HG03342 (cell line): ENCODE data around the gene KRT36.

Source experiments
- ATAC-seq: cut with Tn5 transposase; IDR thresholded peaks from one replicate; pipeline ENCODE4 v1.9.1; 2021; ENCODE audit warnings: mild to moderate bottlenecking, moderate library complexity; ENCODE audit not compliant: unreplicated experiment

KRT36 gene

GRCh38 chr17:41480136-41480535, 9.6 kb downstream of the KRT36 start:
- ATAC-seq = no peak

DNA sequence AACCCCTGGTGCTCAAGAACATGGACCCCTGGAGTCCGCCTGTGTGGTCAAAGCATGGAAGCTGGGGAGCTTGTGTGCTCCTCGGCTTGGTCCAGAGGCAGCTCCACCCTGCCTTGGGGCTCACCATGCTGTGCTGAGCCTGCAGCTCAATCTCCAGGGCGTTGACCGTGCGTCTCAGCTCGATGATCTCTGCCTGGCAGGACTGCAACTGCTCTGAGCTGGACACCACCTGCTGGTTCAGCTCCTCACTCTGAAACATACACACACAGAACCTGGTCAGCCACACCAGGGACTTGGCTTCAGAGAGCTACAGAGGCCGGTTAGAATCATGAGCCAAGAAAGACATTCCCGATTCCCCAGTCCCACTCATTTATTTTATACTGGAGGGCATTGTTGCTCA, 11.5 kb downstream of the KRT36 start:
- ATAC-seq = no peak

GRCh38 chr17:41476866-41477815, 12.6 kb downstream of the KRT36 start:
- no peak for ATAC-seq

DNA sequence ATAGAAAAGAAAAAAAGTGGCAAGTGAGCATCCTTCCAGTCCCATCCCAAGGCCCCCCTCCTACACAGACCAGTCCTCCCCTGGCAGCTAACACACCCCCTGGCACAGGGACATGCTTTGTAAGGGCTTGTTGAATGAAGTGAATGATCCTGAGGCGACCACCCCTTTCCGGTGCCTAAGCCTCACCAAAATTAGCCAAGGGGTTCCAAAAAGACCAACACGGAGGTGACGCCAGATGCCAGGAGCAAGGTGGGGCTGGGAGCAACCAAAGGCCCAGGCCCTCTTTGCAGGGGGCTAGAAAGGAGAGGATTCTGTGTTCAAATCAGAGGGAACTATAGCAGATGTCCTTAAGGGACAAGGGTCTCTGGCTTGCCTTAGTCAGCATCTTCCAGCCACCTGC, 14.3 kb downstream of the KRT36 start:
- ATAC-seq = no peak

- no peak for ATAC-seq
These were observed 14.8 kb downstream of the KRT36 start for GRCh38 chr17:41474863-41475262.

DNA sequence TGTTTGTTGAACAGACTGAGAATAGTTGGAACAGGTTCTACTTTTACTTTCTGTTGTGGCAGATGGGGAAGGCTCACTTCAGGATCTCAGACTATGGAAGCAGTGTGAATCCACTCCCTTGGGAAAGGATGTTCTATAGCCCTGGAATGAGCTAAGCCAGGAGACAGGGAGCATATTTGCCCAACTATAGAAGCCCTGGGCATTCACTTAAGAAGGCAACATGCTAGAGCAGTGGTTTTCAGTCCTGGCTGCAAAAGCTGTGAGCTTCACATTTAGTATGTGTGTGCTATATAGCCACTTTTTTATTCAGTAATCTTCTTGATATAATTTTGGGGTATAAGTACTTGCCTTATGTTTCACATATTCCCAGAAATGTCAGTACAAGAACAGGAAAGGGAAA, 21.4 kb downstream of the KRT36 start:
- no peak for ATAC-seq

DNA sequence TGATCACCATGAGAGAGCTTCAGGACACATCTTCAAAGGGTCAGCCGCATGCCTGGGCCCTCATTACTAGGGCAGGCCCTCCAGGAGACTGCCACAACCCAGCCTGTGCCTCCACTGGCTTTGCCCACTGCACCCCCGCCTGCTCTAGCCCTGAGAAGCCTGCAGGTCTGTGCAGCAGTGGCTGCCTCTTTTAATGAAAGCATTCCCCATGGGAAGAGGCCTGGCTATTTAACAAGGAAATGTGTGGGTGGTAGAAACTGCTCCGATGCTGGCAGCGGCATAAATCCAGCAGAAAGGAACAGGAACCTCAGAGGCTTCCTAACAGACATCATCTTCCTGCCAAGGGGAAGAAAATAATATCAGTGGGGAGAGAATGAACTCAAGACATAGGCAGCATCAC, 22.1 kb downstream of the KRT36 start:
- no peak for ATAC-seq

GRCh38 chr17:41466988-41467387, 22.7 kb downstream of the KRT36 start, which contains the start of gene KRT32:
Gene KRT32 (minus strand): TSS chr17:41467386. CDS start chr17:41467325, 61 bp downstream.
- no peak for ATAC-seq

GRCh38 chr17:41464682-41465081, 25.0 kb downstream of the KRT36 start:
- no peak for ATAC-seq

DNA sequence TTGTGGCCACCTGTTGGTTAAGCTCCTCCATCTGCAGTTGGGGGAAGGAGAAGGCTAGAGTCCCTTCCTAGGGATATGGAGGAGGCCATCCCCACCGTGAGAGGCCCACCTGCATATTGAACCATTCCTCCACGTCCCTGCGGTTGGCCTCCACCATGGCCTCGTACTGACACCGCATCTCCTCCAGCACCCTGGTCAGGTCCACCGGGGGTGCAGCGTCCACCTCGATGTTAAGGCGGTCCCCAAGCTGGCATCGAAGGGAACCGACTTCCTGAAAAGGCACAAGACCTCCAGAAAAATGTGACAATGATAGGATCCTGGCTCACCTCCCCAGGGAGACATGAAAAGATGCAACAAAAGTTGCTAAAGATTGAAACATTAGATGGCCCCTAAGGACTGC, 25.5 kb downstream of the KRT36 start:
- ATAC-seq = no peak

- no peak for ATAC-seq
These were observed 26.0 kb downstream of the KRT36 start for GRCh38 chr17:41463746-41464145.

- no peak for ATAC-seq
These were observed 27.0 kb downstream of the KRT36 start for GRCh38 chr17:41462705-41463104.

DNA sequence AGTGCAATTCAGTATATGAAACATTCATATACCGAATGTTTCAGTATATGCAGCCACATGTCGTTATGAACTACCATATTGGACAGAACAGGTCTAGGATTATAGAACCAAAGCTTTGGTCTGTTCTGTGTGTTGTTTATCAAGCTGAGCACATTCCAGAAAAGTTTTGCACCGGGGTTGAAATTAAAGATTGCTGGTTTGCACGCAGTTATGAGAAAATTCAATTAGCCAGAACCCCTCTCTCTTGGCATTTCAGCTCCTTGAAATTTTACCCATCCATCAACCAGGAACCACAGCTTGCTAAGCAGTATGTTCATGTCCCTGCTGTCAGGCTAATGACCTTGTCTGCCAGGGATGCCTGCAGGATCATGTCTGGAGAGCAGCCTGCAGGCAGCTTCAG, 32.0 kb downstream of the KRT36 start:
- ATAC-seq = no peak

DNA sequence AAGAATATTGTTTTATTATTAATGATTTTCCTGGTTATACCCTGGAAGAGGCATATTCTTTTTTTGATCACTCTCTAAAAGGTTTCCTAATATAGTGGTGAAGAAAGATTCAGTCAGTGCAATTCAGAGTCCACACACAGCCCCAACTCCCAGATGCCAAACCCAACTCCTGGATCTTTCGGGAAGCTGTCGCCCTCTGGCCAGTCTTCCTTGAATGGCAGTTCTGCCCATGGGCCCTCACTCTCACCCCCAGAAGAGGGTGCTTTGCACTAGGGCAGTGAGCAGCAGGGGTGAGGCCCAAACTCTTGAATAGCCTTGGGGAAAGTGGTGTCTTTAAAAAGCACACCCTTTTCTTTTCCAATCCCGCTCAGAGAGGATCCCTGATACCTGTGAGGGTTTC, 33.5 kb downstream of the KRT36 start:
- ATAC-seq = no peak

GRCh38 chr17:41455236-41455635, 34.5 kb downstream of the KRT36 start:
- no peak for ATAC-seq

DNA sequence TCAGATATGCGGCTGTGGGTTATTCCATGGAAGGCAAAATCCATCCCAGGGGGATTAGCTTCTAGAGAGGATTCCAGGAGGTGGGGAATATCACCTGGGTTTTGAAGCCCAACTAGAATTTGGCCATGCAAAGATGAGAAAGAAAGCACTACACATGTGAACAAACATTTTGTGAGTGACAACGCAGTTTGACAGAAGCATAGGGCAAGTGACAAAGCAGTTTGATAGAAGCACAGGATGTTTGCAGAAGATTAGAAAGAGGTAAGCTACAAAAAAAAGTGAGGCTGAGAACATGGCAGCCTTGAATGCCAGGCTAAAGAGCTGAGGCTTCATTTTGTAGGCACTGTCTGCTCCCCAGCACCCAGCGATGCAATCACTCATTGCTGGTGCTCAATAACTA, 36.6 kb downstream of the KRT36 start:
- no peak for ATAC-seq

DNA sequence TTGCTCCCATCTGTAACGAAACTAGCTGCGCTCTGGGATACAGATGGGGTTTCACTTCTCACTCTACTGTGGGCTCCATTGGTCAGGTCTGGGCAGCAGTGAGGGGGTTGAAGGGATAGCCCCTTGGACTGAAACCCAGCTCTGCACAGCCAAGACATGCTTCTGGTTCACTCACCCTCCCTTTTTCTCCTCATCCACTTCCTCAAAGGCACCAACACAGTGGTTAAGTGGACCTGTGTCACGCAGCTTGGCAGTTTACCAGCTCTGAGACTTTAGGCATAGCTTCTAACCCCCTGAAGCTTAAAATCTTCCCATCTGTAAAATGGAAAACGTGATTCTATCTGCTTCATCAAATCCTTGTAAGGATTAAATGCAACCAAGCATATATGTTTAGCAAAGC, 37.4 kb downstream of the KRT36 start:
- no peak for ATAC-seq

- ATAC-seq = no peak
These were observed 38.5 kb downstream of the KRT36 start for GRCh38 chr17:41451154-41451728.

DNA sequence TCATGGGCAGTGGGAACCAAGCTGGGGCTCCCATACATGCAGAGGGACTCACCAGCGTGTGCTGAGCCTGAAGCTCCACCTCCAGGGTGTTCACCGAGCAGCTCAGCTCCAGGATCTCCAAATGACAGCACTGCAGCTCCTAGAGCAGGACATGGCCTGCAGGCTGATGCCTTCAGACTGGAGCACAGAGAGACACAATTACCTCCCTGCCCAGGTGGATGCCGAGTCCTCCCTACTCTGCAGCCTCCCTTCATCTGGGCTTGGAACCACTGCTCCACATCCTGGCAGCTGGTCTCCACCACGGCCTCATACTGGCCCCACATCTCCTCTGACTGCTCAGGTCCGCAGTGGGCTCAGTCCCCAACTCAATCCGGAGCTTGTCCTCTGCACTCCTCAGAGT, 40.7 kb downstream of the KRT36 start:
- ATAC-seq = no peak

GRCh38 chr17:41448506-41448905, 41.2 kb downstream of the KRT36 start:
- no peak for ATAC-seq

DNA sequence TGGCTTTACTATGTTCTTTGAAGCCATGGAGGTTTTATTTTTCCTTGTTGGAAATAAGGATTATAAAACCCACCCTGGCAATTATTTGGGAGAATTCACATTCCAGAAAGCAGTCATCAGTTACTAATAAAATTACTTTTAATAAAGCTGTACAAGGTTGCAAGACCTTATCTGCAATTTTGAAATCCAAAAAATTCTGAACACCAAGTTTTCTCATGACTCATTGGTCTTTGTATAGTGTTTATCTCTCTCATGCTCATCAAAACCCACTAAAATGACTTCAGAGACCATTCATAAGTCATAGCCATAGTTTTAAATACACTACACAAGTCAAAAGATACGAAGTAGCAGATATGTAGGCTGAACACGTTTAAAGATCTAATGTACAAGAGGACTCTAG, 42.9 kb downstream of the KRT36 start:
- no peak for ATAC-seq

DNA sequence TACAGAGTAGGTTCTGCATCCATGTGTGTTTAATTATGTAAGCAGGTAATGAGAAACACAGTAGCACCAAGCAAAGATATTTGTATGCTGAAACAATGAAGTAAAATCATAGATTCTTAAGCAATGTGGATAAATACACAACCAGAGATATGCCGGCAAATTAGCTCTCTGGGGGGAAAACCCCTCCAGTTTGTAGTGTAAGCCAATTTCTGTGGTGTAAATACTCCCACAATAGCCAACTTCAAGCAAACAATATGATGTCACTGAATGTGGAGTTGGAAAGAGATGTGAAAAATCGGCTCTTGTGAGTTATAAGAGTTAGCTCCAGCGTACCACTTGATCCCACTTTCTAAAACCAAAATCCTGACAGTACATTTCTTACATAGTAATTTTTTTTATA, 45.1 kb downstream of the KRT36 start:
- no peak for ATAC-seq
